ENCODE results near the gene RALGDS. TPM values are rescaled to one million over a fixed set of nuclear protein-coding genes. Genes with fewer than 3 reads are reported as not detected.
A peak's percentile ranks its signal among the peaks of the same experiment; 100 is the strongest.

RALGDS gene
- total RNA-seq, 5 donors from 2014 or later (not counting 1 experiment from before 2014, with no cell fraction given) = 81.0 to 161 (median 137) TPM

DNA sequence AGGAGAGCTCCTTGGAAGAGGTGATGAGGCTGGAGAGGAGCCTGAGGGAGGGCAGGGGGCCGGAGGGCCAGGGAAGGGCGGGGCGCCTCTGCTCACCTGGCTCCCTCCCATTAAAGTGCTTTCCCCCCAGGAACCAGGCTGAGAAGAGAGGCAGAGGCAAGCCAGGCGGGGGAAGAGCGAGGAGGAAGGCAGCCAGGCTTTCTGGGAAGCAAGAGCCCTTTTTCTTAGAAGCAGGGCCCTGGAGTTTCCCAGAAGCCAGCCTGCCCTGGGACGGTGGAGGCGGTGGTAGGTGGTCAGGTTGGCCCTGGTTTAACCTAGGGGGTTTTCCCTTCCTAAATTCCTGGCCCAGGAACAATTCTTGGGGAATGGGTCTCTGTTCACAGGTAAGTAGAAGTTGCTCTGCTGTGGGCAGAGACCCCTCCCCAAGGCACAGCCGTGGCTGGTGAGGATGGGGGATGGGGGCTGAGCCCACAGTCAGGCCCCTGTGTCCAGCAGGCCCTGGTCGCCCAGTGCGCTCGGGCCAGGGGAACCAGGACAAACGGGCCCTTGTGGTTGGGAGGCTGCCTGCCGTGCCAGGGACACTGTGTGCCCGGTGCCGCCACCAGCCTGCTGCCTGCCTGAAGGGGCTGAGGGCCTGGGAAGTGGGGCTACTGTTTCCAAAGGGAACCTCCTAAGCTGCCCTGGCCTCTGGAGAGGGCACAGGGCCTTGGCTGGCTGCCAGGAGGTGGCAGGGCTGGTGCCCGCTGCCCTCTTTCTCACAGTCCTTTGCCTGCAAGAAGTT, 16.6 kb upstream of the RALGDS start:
- H3K4me3 Mint-ChIP-seq = peak overlapping the region in 1 of 3 donors; percentile 40
- DNase-seq = peak in 1 of 35 experiments; percentile 13
- 78% methylated on average over 14 of the region's 16 CpGs for WGBS (ENCODE audit: insufficient coverage)

DNA sequence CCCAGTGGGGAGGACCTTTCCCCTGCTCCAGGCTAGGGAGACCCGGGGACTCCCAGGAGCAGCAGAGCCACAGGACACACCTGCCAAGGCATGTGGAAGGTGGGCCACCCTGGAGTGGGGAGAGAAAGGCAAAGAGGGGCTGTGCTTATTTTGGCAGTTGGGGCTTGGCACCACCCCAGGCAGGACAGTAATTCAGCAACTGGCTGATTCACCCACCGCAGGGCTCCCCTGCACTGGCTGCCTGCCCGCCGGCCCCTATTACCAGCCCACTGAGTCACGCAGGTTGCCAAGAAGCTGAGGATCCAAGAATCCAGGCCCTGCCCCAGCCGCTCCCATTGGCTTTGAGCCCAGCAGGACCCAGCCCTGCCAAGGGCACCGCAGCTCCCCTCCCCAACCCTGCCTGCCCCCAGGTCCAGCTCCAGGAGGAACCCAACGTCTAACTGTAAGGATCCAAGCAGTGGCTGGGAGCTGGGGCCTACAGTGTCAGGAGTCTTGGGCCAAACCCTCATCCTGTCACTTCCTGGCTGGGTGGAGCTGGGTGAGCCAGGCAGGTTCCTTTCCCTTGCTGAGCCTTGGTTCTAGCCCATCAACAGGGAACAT, 14.2 kb upstream of the RALGDS start:
- 43% methylated on average over 7 of the region's 8 CpGs for WGBS (ENCODE audit: insufficient coverage)
- Mint-ChIP-seq H3K4me1 (peaks cover 58 to 84% (median 68%) of the 10 kb centered on the region in 3 donors), H3K27me3 (no peaks in the 10 kb centered on the region), H3K27ac (peak overlapping the region; percentile 100), H3K36me3 (peaks cover 4% of the 10 kb centered on the region), H3K9me3 (no peaks in the 10 kb centered on the region), H3K4me3 (peak overlapping the region in 2 of 3 donors; percentile 21 to 83)
- Histone ChIP-seq H3K4me1 (ENCODE audit: control insufficient read depth in 1 of 2, extremely low read depth in 1 of 2, insufficient read depth in 2 of 2, low read length in 2 of 2) (peaks cover 31 to 98% of the 10 kb centered on the region in 2 experiments), H3K9me3 (no peaks in the 10 kb centered on the region), H3K27me3 (replicated peaks in 1 of 2; ENCODE audit: control insufficient read depth in 2 of 2, extremely low read depth in 1 of 2, insufficient read depth in 2 of 2, low read length in 1 of 2) (no peaks in the 10 kb centered on the region), H3K27ac (ENCODE audit: low read length) (peak overlapping the region; percentile 100), H3K36me3 (ENCODE audit: control insufficient read depth in 2 of 2, extremely low read depth in 1 of 2, insufficient read depth in 1 of 2, low read length in 1 of 2) (peaks cover 2 to 6% of the 10 kb centered on the region in 2 donors), H3K4me3 (ENCODE audit: control insufficient read depth in 1 of 2, extremely low read depth in 1 of 2, low read length in 1 of 2) (no peak overlapping the region)
- ATAC-seq (replicated peaks in 1 of 4) (peak in 1 of 4 experiments; percentile 7), DNase-seq (peak in 8 of 35 experiments; percentile 26 to 64 (median 36))
- ChIA-PET POLR2A (interaction anchor here (0.5 to 0.9 kb wide), 4 partner anchors 9 to 26 kb away, joined by 3 to 5 read pairs (median 3); no protein-coding TSS in a partner anchor), CTCF (interaction anchor here in 1 of 2 donors (2.3 to 5.2 kb wide), 2 partner anchors 8 to 12 kb away, joined by 15 to 45 read pairs; no protein-coding TSS in a partner anchor)

More for the DNA sequence above, 16.6 kb upstream of the RALGDS start:
- Histone ChIP-seq H3K4me1 (ENCODE audit: control insufficient read depth in 1 of 2, extremely low read depth in 1 of 2, insufficient read depth in 2 of 2, low read length in 2 of 2) (peaks cover 30 to 98% of the 10 kb centered on the region in 2 experiments), H3K9me3 (no peaks in the 10 kb centered on the region), H3K4me3 (ENCODE audit: control insufficient read depth in 1 of 2, extremely low read depth in 1 of 2, low read length in 1 of 2) (no peak overlapping the region), H3K27me3 (replicated peaks in 1 of 2; ENCODE audit: control insufficient read depth in 2 of 2, extremely low read depth in 1 of 2, insufficient read depth in 2 of 2, low read length in 1 of 2) (no peaks in the 10 kb centered on the region), H3K36me3 (ENCODE audit: control insufficient read depth in 2 of 2, extremely low read depth in 1 of 2, insufficient read depth in 1 of 2, low read length in 1 of 2) (peaks cover 0 to 6% of the 10 kb centered on the region in 2 donors), H3K27ac (ENCODE audit: low read length) (peak overlapping the region; percentile 54)
- POLR2A ChIA-PET = no interaction called here
- H3K36me3 Mint-ChIP-seq = peaks cover 4% of the 10 kb centered on the region
- H3K9me3 Mint-ChIP-seq = no peaks in the 10 kb centered on the region
- ATAC-seq (replicated peaks in 1 of 4) = no peak
- H3K4me1 Mint-ChIP-seq = peaks cover 53 to 83% (median 66%) of the 10 kb centered on the region in 3 donors
- CTCF ChIA-PET = no interaction called here
- peak overlapping the region; percentile 100 for H3K27ac Mint-ChIP-seq
- no peaks in the 10 kb centered on the region for H3K27me3 Mint-ChIP-seq

- peaks cover 62 to 86% (median 70%) of the 10 kb centered on the region in 3 donors for H3K4me1 Mint-ChIP-seq
- peak overlapping the region; percentile 64 to 83 (median 80) for H3K4me3 Mint-ChIP-seq
- 61% methylated on average over 5 of the region's 11 CpGs for WGBS (ENCODE audit: insufficient coverage)
- peak overlapping the region; percentile 100 for H3K27ac Mint-ChIP-seq
- ATAC-seq (replicated peaks in 1 of 4) (no peak), DNase-seq (peak in 2 of 35 experiments; percentile 28 to 52)
- Histone ChIP-seq H3K27ac (ENCODE audit: low read length) (peak overlapping the region; percentile 100), H3K36me3 (ENCODE audit: control insufficient read depth in 2 of 2, extremely low read depth in 1 of 2, insufficient read depth in 1 of 2, low read length in 1 of 2) (peaks cover 2 to 6% of the 10 kb centered on the region in 2 donors), H3K27me3 (replicated peaks in 1 of 2; ENCODE audit: control insufficient read depth in 2 of 2, extremely low read depth in 1 of 2, insufficient read depth in 2 of 2, low read length in 1 of 2) (no peaks in the 10 kb centered on the region), H3K9me3 (no peaks in the 10 kb centered on the region), H3K4me1 (ENCODE audit: control insufficient read depth in 1 of 2, extremely low read depth in 1 of 2, insufficient read depth in 2 of 2, low read length in 2 of 2) (peaks cover 31 to 98% of the 10 kb centered on the region in 2 experiments), H3K4me3 (ENCODE audit: control insufficient read depth in 1 of 2, extremely low read depth in 1 of 2, low read length in 1 of 2) (peak overlapping the region; percentile 7 to 18)
- peaks cover 4% of the 10 kb centered on the region for H3K36me3 Mint-ChIP-seq
- no peaks in the 10 kb centered on the region for H3K9me3 Mint-ChIP-seq
- no peaks in the 10 kb centered on the region for H3K27me3 Mint-ChIP-seq
- POLR2A ChIA-PET = interaction anchor here (0.6 to 3.0 kb wide), 5 partner anchors 9 to 26 kb away, joined by 3 to 17 read pairs (median 3); no protein-coding TSS in a partner anchor
- CTCF ChIA-PET = interaction anchor here (1.3 to 5.2 kb wide), 3 partner anchors 9 to 13 kb away, joined by 3 to 45 read pairs (median 15); no protein-coding TSS in a partner anchor
Observed at GRCh38 chr9:133134388-133135145, 13.5 kb upstream of the RALGDS start.

GRCh38 chr9:133133681-133134387, 12.8 kb upstream of the RALGDS start:
- CTCF ChIA-PET = interaction anchor here (1.0 to 5.2 kb wide), 4 partner anchors 10 to 16 kb away, joined by 3 to 45 read pairs (median 10); no protein-coding TSS in a partner anchor
- peak overlapping the region; percentile 64 to 83 (median 80) for H3K4me3 Mint-ChIP-seq
- H3K9me3 Mint-ChIP-seq = no peaks in the 10 kb centered on the region
- H3K27ac ChIP-seq (ENCODE audit: low read length) = peak overlapping the region; percentile 100
- H3K4me3 ChIP-seq (ENCODE audit: control insufficient read depth in 1 of 2, extremely low read depth in 1 of 2, low read length in 1 of 2) = peak overlapping the region; percentile 7 to 18
- POLR2A ChIA-PET = interaction anchor here (0.7 to 3.0 kb wide), 5 partner anchors 9 to 103 kb away, joined by 3 to 17 read pairs (median 5); partner anchors contain the start of genes GTF3C5 (in 1 of the 2) and RALGDS (in 1 of the 2)
- peaks cover 4% of the 10 kb centered on the region for H3K36me3 Mint-ChIP-seq
- DNase-seq (peak; percentile 64 to 96 (median 90)), ATAC-seq (replicated peaks in 1 of 4) (peak; percentile 87 to 89 (median 88))
- peaks cover 31 to 98% of the 10 kb centered on the region in 2 experiments for H3K4me1 ChIP-seq (ENCODE audit: control insufficient read depth in 1 of 2, extremely low read depth in 1 of 2, insufficient read depth in 2 of 2, low read length in 2 of 2)
- peaks cover 3 to 6% of the 10 kb centered on the region in 2 donors for H3K36me3 ChIP-seq (ENCODE audit: control insufficient read depth in 2 of 2, extremely low read depth in 1 of 2, insufficient read depth in 1 of 2, low read length in 1 of 2)
- peak overlapping the region; percentile 100 for H3K27ac Mint-ChIP-seq
- H3K4me1 Mint-ChIP-seq = peaks cover 65 to 86% (median 71%) of the 10 kb centered on the region in 3 donors
- no peaks in the 10 kb centered on the region for H3K27me3 Mint-ChIP-seq
- no peaks in the 10 kb centered on the region for H3K27me3 ChIP-seq (replicated peaks in 1 of 2; ENCODE audit: control insufficient read depth in 2 of 2, extremely low read depth in 1 of 2, insufficient read depth in 2 of 2, low read length in 1 of 2)
- no peaks in the 10 kb centered on the region for H3K9me3 ChIP-seq
- 20% methylated on average over 19 of the region's 21 CpGs for WGBS (ENCODE audit: insufficient coverage)

GRCh38 chr9:133132174-133132573, 11.1 kb upstream of the RALGDS start:
- peak overlapping the region; percentile 100 for H3K27ac ChIP-seq (ENCODE audit: low read length)
- no peaks in the 10 kb centered on the region for H3K9me3 Mint-ChIP-seq
- peaks cover 3 to 12% of the 10 kb centered on the region in 2 donors for H3K36me3 ChIP-seq (ENCODE audit: control insufficient read depth in 2 of 2, extremely low read depth in 1 of 2, insufficient read depth in 1 of 2, low read length in 1 of 2)
- no peaks in the 10 kb centered on the region for H3K27me3 Mint-ChIP-seq
- peak overlapping the region in 2 of 3 donors; percentile 21 to 83 for H3K4me3 Mint-ChIP-seq
- POLR2A ChIA-PET = interaction anchor here (0.5 to 3.0 kb wide), 4 partner anchors 11 to 17 kb away, joined by 3 to 17 read pairs (median 11); no protein-coding TSS in a partner anchor
- peaks cover 11% of the 10 kb centered on the region for H3K36me3 Mint-ChIP-seq
- H3K27me3 ChIP-seq (replicated peaks in 1 of 2; ENCODE audit: control insufficient read depth in 2 of 2, extremely low read depth in 1 of 2, insufficient read depth in 2 of 2, low read length in 1 of 2) = no peaks in the 10 kb centered on the region
- no peak overlapping the region for H3K4me3 ChIP-seq (ENCODE audit: control insufficient read depth in 1 of 2, extremely low read depth in 1 of 2, low read length in 1 of 2)
- H3K4me1 ChIP-seq (ENCODE audit: control insufficient read depth in 1 of 2, extremely low read depth in 1 of 2, insufficient read depth in 2 of 2, low read length in 2 of 2) = peaks cover 36 to 100% of the 10 kb centered on the region in 2 experiments
- no peak for ATAC-seq (replicated peaks in 1 of 4)
- WGBS (ENCODE audit: insufficient coverage) = 67% methylated on average over 15 of the region's 16 CpGs
- peaks cover 74 to 86% (median 77%) of the 10 kb centered on the region in 3 donors for H3K4me1 Mint-ChIP-seq
- H3K27ac Mint-ChIP-seq = peak overlapping the region; percentile 100
- CTCF ChIA-PET = interaction anchor here in 1 of 2 donors (5.2 kb wide), 1 partner anchor 11 kb away, joined by 45 read pairs; no protein-coding TSS in a partner anchor
- no peaks in the 10 kb centered on the region for H3K9me3 ChIP-seq
- DNase-seq = peak in 1 of 35 experiments; percentile 42
